Ovary (tissue), 10 donors: Measurements from ENCODE around the gene OCA2. TPM values are rescaled to one million over a fixed set of nuclear protein-coding genes. Genes with fewer than 3 reads are reported as not detected.
A peak's percentile ranks its signal among the peaks of the same experiment; 100 is the strongest.
"Not testable (repeated sequence)": the region's sequence is repeated elsewhere in the genome, so short reads cannot be mapped to it uniquely, and the experiment has no call there.

Source experiments
- DNase-seq, 5 donors: peaks; one replicate each; pipeline ENCODE4 v3.0.0-alpha.2; 2019 to 2020
- H3K27ac ChIP-seq, 2 donors: fragments of 200-600 bp; one replicate each; pipeline versions ENCODE4 v1.5.1 to v1.8.0; 2019 to 2022
- H3K27me3 ChIP-seq: fragments of 200-600 bp; one replicate; pipeline ENCODE4 v1.8.0; 2022
- H3K36me3 ChIP-seq: fragments of 200-600 bp; sonication (generic); one replicate; pipeline ENCODE4 v1.5.1; 2019
- H3K4me1 ChIP-seq: one replicate; pipeline ENCODE4 v1.8.1; 2013; ENCODE audit warnings: mild to moderate bottlenecking, moderate library complexity; ENCODE audit not compliant: insufficient read depth
- H3K4me3 ChIP-seq: fragments of 200-600 bp; sonication (generic); one replicate; pipeline ENCODE4 v1.5.1; 2017
- H3K9me3 ChIP-seq, 2 donors: fragments of 200-600 bp in 1 of 2; sonication (generic) in 1 of 2; one replicate each; pipeline versions ENCODE4 v1.5.1 to v1.8.1; 2013 to 2019; ENCODE audit warnings: mild to moderate bottlenecking in 1 of 2, moderate library complexity in 1 of 2
- EP300 ChIP-seq: sonication (generic); formaldehyde crosslinking; IDR thresholded peaks from one replicate; pipeline ENCODE4 v1.6.1; 2017; ENCODE audit warnings: antibody characterized with exemption
- POLR2A ChIP-seq: fragments of 450-650 bp; IDR thresholded peaks from one replicate; pipeline ENCODE4 v1.6.1; 2017; ENCODE audit warnings: antibody characterized with exemption, mild to moderate bottlenecking, moderate library complexity
- WGBS, 3 donors: extraction: QIAGEN DNeasy Blood & Tissue Kit in 1 of 3; methylation state at CpG; one replicate each; pipeline versions ENCODE4 v1.1.5 to v1.1.7; 2013 to 2017; 5-methylcytosine and 5-hydroxymethylcytosine counted together
- intact Hi-C, 4 donors: fragments of 100-400 bp; cut with DNase I; formaldehyde crosslinking; loops; one replicate each; pipeline versions ENCODE4 v1.11.0 to v1.15.1; 2022 to 2023
- long read RNA-seq, 3 donors: library from polyadenylated mRNA in 2 of 3; unstranded in 2 of 3; transcript quantifications; one replicate each; pipeline ENCODE4 v2.0.0 and lab custom pipeline, GENCODE V29; 2021 to 2026
- polyA plus RNA-seq, 2 donors: library from polyadenylated mRNA; stranded (reverse); fragments of 200-250 nt in 1 of 2; fragments of 350-450 nt in 1 of 2; fragmentation: Illumina TruSeq in 1 of 2; extraction: RNeasy Lipid Tissue Mini Kit (QIAGEN cat#74804) in 1 of 2; gene quantifications; one replicate each; pipeline ENCODE4 v1.2.3, GENCODE V29; 2013 to 2014
- total RNA-seq, 7 donors: library from RNA; depleted of rRNA in 2 of 7; stranded (reverse); fragments of >200 nt in 2 of 7; fragmentation: NEBNext Ultra II Directional in 3 of 7; extraction: Animal tissue kit (Norgen Biotek cat#: 25700) in 3 of 7; gene quantifications; one replicate each; pipeline versions ENCODE4 v1.1.0 to v1.2.4, GENCODE V29; 2016 to 2023
- TF ChIP-seq, protein P1 (sequence below), 3 donors: fragments of 450-650 bp in 2 of 3; fragments of 200-600 bp in 1 of 3; IDR thresholded peaks; one replicate each; pipeline versions ENCODE4 v1.5.1 to v1.8.0; 2016 to 2022; ENCODE audit warnings: antibody characterized with exemption in 3 of 3, mild to moderate bottlenecking in 1 of 3
- donor health status: DM: no; HTN: no; CAD: no; lungs with moderate emphysema.
- donor health status: DM: no; HTN: no; CAD: no.
- donor health status: Bipolar disorder and iron deficiency.
- donor health status: DM: yes; HTN: yes; CAD: no.
- donor health status: DM: no; HTN: no; CAD: no.
- donor health status: DM: yes; HTN: yes; CAD: no.

Gene OCA2
- total RNA-seq (1 to 10 TPM in 2 of 7 donors, under 1 TPM in 4, not detected in 1; 0.37 to 2.6 (median 0.68) TPM), polyA plus RNA-seq (1 to 10 TPM in 1 of 2 donors, under 1 TPM in 1; 0.31 to 3.5 TPM)
- long read RNA-seq, donor 1, result 0 reads
- long read RNA-seq, donor 2, result 0 reads
- long read RNA-seq, donor 3, partial matches to known transcripts, result 0 of 1 reads
- long read RNA-seq, donor 3, other reads (novel, unspliced or antisense), result 0 of 1 reads

DNA sequence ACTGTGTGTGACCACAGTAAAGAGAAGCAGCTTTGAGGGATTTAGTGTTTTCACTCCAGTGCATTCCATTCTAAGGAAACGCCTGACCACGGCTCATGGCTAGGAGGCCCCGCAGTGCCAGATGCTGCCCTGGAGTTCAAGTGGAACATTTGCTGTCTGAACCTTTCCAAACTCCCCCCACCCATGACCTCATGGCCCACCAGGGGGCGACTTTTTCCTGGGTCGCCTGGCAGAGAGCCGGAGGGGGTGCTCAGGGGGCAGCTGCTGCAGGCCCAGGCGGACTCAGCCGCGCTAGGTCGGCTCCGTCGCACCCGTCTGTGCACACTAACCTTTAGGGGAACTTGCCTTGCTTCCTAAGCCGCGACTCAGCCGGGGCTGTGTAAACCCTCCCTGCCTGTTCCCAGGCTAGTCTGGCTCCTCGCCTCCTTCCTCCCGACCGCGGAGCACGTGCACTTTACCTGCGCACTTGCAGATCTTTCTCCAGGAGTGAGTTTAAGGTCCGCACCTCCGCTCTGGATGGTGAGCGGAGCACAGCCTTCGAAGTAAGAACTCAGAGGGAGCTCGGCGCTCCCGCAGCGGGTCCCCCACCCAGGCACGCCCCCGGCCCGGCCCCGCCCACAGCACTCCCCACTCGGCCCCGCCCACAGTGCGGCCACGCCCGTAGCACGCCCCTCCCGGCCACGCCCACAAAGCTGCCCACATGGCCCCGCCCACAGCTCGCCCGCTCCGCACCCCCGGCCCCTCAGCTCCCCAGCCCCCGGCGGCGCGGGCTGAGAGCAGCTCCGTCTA, at the start of gene OCA2:
Gene OCA2 (minus strand): TSS at position 550 of the 789 bp plus-strand sequence. CDS start 17,441 bp downstream, outside the sequence.
- peak in 4 of 5 donors; percentile 46 to 76 (median 70) for DNase-seq
- intact Hi-C loops, result no loop called here
- TF ChIP-seq, protein P1, sequence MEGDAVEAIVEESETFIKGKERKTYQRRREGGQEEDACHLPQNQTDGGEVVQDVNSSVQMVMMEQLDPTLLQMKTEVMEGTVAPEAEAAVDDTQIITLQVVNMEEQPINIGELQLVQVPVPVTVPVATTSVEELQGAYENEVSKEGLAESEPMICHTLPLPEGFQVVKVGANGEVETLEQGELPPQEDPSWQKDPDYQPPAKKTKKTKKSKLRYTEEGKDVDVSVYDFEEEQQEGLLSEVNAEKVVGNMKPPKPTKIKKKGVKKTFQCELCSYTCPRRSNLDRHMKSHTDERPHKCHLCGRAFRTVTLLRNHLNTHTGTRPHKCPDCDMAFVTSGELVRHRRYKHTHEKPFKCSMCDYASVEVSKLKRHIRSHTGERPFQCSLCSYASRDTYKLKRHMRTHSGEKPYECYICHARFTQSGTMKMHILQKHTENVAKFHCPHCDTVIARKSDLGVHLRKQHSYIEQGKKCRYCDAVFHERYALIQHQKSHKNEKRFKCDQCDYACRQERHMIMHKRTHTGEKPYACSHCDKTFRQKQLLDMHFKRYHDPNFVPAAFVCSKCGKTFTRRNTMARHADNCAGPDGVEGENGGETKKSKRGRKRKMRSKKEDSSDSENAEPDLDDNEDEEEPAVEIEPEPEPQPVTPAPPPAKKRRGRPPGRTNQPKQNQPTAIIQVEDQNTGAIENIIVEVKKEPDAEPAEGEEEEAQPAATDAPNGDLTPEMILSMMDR (IDR thresholded peaks at IDR 0.05), result no peak
- TF ChIP-seq EP300 (no peak), POLR2A (no peak)
- WGBS, 3 donors, result 3 to 10% (median 5%) methylated on average over 43 to 52 of the region's 52 CpGs
- Histone ChIP-seq H3K4me3 (no peak within 1 kb of the TSS), H3K27me3 (no peaks in the 10 kb centered on the region), H3K36me3 (no peaks in the 10 kb centered on the region), H3K9me3 (no peaks in the 10 kb centered on the region), H3K27ac (no peak within 1 kb of the TSS), H3K4me1 (peaks cover 18% of the 10 kb centered on the region)

DNA sequence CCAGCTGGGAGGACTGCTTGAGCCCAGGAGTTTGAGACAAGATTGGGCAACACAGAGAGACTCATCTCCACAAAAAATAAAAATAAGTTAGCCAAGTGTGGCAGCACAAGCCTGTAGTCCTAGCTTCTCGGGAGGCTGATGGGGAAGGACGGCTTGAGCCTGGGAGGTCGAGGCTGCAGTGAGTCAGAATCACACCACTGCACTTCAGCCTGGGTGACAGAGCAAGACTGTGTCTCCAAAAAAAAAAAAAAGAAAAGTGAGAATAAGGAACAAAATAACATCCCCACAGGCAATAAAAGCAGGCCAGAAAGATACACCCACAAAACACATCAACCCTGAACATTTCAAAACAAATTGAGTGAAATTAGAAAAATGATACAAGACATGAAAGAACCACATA, 48.7 kb upstream of the OCA2 start:
- Histone ChIP-seq H3K27ac (no peak overlapping the region), H3K4me3 (no peak overlapping the region), H3K36me3 (no peaks in the 10 kb centered on the region), H3K27me3 (no peaks in the 10 kb centered on the region), H3K9me3 (no peaks in the 10 kb centered on the region), H3K4me1 (no peaks in the 10 kb centered on the region)
- intact Hi-C loops, result no loop called here
- 77 to 80% (median 79%) methylated on average over 3 of the region's 3 CpGs for WGBS, 3 donors
- TF ChIP-seq POLR2A, result no peak
- TF ChIP-seq, protein P1 (IDR thresholded peaks at IDR 0.05), result no peak
- TF ChIP-seq EP300, result no peak
- DNase-seq, result no peak

- intact Hi-C loops, H3K36me3 ChIP-seq, H3K27ac ChIP-seq, H3K9me3 ChIP-seq, DNase-seq, H3K4me3 ChIP-seq, H3K27me3 ChIP-seq, H3K4me1 ChIP-seq: not testable (repeated sequence)
- 90 to 92% (median 91%) methylated on average over 4 of the region's 4 CpGs for WGBS, 3 donors
Measured at GRCh38 chr15:28145419-28145818, 46.3 kb upstream of the OCA2 start.

DNA sequence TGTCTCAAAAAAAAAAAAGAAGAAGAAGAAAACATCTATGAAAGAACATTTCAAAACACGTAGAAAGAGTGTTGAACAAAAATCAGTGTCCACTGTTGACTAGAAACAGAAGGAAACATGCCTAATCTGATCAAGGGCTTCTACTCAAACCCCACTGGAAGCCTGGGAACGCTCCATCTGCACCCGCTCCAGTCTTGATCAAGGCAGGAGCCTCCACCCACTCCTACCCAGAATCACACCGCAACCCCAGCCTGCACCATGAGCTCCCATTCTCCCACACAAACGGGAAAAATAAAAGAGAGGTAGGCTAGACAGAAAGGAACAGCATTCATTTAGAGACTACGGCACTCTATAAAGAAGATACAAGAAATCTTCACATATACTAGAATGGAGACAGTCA, 40.9 kb upstream of the OCA2 start:
- Histone ChIP-seq H3K36me3 (no peaks in the 10 kb centered on the region), H3K9me3 (no peaks in the 10 kb centered on the region), H3K4me1 (no peaks in the 10 kb centered on the region), H3K27me3 (no peaks in the 10 kb centered on the region), H3K4me3 (no peak overlapping the region), H3K27ac (no peak overlapping the region)
- WGBS, 3 donors, result 97 to 98% (median 98%) methylated on average over 6 of the region's 6 CpGs
- intact Hi-C loops, result no loop called here
- no peak for TF ChIP-seq POLR2A
- no peak for TF ChIP-seq EP300
- TF ChIP-seq, protein P1 (IDR thresholded peaks at IDR 0.05), result no peak
- no peak for DNase-seq

- DNase-seq, result not testable (repeated sequence)
- 79 to 84% (median 80%) methylated on average over 9 of the region's 9 CpGs for WGBS, 3 donors
Measured at GRCh38 chr15:28137408-28138039, 38.4 kb upstream of the OCA2 start.

DNA sequence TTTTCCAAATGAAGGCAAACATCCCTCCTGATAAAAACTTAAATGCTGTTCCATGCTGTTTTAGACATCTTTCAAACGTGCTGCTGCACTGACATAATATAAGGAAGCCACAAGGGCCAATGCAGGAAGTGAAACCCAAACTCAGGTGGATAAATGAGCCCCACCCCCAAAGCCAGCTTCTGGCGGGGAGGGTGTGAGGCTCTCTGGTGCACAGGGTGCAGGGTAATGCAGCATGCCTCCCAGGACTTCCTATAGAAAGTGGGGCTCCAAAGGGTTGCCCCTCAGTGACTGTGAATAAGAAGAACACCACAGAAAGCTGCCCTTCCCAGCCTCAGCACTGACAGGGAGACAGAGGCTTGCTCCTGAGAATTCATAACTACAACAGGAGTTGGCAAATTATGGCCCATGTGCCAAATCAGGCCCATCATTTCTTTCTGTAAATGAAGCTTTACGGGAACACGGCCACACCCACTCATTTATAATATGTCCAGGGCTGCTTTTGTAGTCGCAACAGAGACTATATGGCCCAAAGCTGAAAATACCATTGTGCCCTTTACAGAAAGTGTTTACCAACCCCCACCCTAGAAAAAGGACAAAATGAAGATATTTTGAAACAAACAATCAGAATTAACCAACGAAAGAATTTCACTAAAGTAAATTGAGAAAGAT, 37.3 kb upstream of the OCA2 start:
- 61 to 77% (median 75%) methylated on average over 6 of the region's 6 CpGs for WGBS, 3 donors
- intact Hi-C loops, H3K36me3 ChIP-seq, H3K9me3 ChIP-seq, H3K4me1 ChIP-seq, H3K4me3 ChIP-seq, H3K27me3 ChIP-seq, H3K27ac ChIP-seq, DNase-seq: not testable (repeated sequence)

More at GRCh38 chr15:28137408-28138039, 38.4 kb upstream of the OCA2 start:
- H3K27me3 ChIP-seq, H3K36me3 ChIP-seq, intact Hi-C loops, H3K4me1 ChIP-seq, H3K9me3 ChIP-seq, H3K27ac ChIP-seq, H3K4me3 ChIP-seq: not testable (repeated sequence)
